H1 (cell line): ENCODE data around the gene BCAR3. TPM values are rescaled to one million over a fixed set of nuclear protein-coding genes. Genes with fewer than 3 reads are reported as not detected.

Experiments
- CTCF ChIA-PET: fragments of 300-600 bp; sonication (Branson Sonifier 250); formaldehyde crosslinking; loops from one replicate; lab custom pipeline; 2021; ENCODE audit not compliant: partially characterized antibody; lab: Charles Lee
- POLR2A ChIA-PET: fragments of 300-600 bp; sonication (Branson Sonifier 250); formaldehyde crosslinking; loops from one replicate; lab custom pipeline; 2021; ENCODE audit warnings: inconsistent platforms; ENCODE audit not compliant: partially characterized antibody; lab: Charles Lee
- DNase-seq, 2 experiments: peaks; one replicate each; pipeline versions ENCODE4 v3.0.0 to v3.0.0-alpha.2; 2010 to 2022; ENCODE audit warnings: low spot score in 2 of 2, low read depth in 1 of 2, mixed read lengths in 1 of 2
- FAIRE-seq: peaks from 2 replicates; lab custom pipeline; 2011; peaks lifted over from hg19 to GRCh38; lab: Jason Lieb, UNC
- H2AFZ ChIP-seq: 2 replicates; pipeline ENCODE4 v1.8.1; 2012; ENCODE audit warnings: low read length, inconsistent platforms
- H2AK5ac ChIP-seq: 2 replicates; pipeline ENCODE4 v1.6.1; 2013; ENCODE audit warnings: low read depth, low read length
- H2BK120ac ChIP-seq: replicated peaks from 2 replicates; pipeline ENCODE3; 2013; ENCODE audit warnings: low read depth, low read length, inconsistent platforms
- H2BK12ac ChIP-seq: 2 replicates; pipeline ENCODE4 v1.6.1; 2013; ENCODE audit warnings: low read depth, low read length
- H2BK15ac ChIP-seq: 2 replicates; pipeline ENCODE4 v1.6.1; 2013; ENCODE audit warnings: low read length
- H2BK20ac ChIP-seq: 2 replicates; pipeline ENCODE4 v1.6.1; 2013; ENCODE audit warnings: low read length
- H2BK5ac ChIP-seq: 2 replicates; pipeline ENCODE4 v1.6.1; 2013; ENCODE audit warnings: low read depth, low read length
- H3K14ac ChIP-seq: 2 replicates; pipeline ENCODE4 v1.6.1; 2013; ENCODE audit warnings: inconsistent platforms; ENCODE audit not compliant: insufficient read length
- H3K18ac ChIP-seq: 2 replicates; pipeline ENCODE4 v1.6.1; 2013; ENCODE audit warnings: low read length; ENCODE audit errors: extremely low read depth
- H3K23ac ChIP-seq: 2 replicates; pipeline ENCODE4 v1.6.1; 2013; ENCODE audit warnings: inconsistent platforms; ENCODE audit not compliant: insufficient read length
- H3K23me2 ChIP-seq: 2 replicates; pipeline ENCODE4 v1.6.1; 2013; ENCODE audit warnings: low read depth, low read length
- H3K27ac ChIP-seq: 2 replicates; pipeline ENCODE4 v1.6.1; 2011; ENCODE audit warnings: low read depth, low read length, inconsistent platforms
- H3K27me3 ChIP-seq, 4 experiments: replicated peaks in 1 of 4; 1 replicate in 1 of 4; 2 replicates in 3 of 4; pipeline versions ENCODE4 v1.6.1 to v1.8.1; 2011 to 2013; ENCODE audit warnings: low read length in 3 of 4, mild to moderate bottlenecking in 3 of 4, inconsistent platforms in 2 of 4, mixed read lengths in 2 of 4, moderate library complexity in 1 of 4; ENCODE audit not compliant: control insufficient read depth in 3 of 4, insufficient read depth in 3 of 4; ENCODE audit errors: extremely low read depth in 1 of 4
- H3K36me3 ChIP-seq, 4 experiments: 2 replicates each; pipeline versions ENCODE4 v1.6.1 to v1.8.1; 2011 to 2013; ENCODE audit warnings: mild to moderate bottlenecking in 4 of 4, low read length in 3 of 4, moderate library complexity in 2 of 4, control low read depth in 1 of 4, inconsistent platforms in 1 of 4; ENCODE audit not compliant: insufficient read depth in 4 of 4, control insufficient read depth in 2 of 4
- H3K4ac ChIP-seq: replicated peaks from 2 replicates; pipeline ENCODE3; 2013; ENCODE audit warnings: low read length, low read depth, mixed read lengths, inconsistent platforms; ENCODE audit not compliant: insufficient read length
- H3K4me1 ChIP-seq, 4 experiments: replicated peaks in 1 of 4; 1 replicate in 1 of 4; 2 replicates in 3 of 4; pipeline versions ENCODE4 v1.6.1 to v1.8.1; 2011 to 2013; ENCODE audit warnings: low read length in 3 of 4, inconsistent platforms in 2 of 4, mixed read lengths in 1 of 4; ENCODE audit not compliant: insufficient read depth in 4 of 4, control insufficient read depth in 3 of 4
- H3K4me2 ChIP-seq, 2 experiments: 2 replicates each; pipeline versions ENCODE4 v1.6.1 to v1.8.1; 2011 to 2013; ENCODE audit warnings: low read depth in 2 of 2, low read length in 2 of 2, control low read depth in 1 of 2, inconsistent platforms in 1 of 2, mild to moderate bottlenecking in 1 of 2; ENCODE audit not compliant: insufficient read depth in 1 of 2
- H3K4me3 ChIP-seq, 4 experiments: fragments of 200-600, 300-600 bp in 1 of 4; sonication (generic), shearing (Covaris generic), sonication (Bioruptor Twin) in 1 of 4; 2 replicates each; pipeline versions ENCODE4 v1.5.1 to v1.8.1; 2011 to 2016; ENCODE audit warnings: low read length in 4 of 4, low read depth in 3 of 4, control low read depth in 2 of 4, inconsistent platforms in 2 of 4, mild to moderate bottlenecking in 2 of 4, mixed read lengths in 1 of 4, moderate library complexity in 1 of 4; ENCODE audit not compliant: insufficient read depth in 2 of 4; ENCODE audit errors: extremely low read depth in 1 of 4
- H3K56ac ChIP-seq: replicated peaks from 2 replicates; pipeline ENCODE3; 2013; ENCODE audit warnings: low read depth, mild to moderate bottlenecking, mixed read lengths, low read length, inconsistent platforms; ENCODE audit not compliant: insufficient read length
- H3K79me1 ChIP-seq: 2 replicates; pipeline ENCODE4 v1.6.1; 2013; ENCODE audit warnings: low read depth, low read length, control low read depth
- H3K79me2 ChIP-seq, 2 experiments: 2 replicates each; pipeline versions ENCODE4 v1.6.1 to v1.8.1; 2012 to 2013; ENCODE audit warnings: low read length in 2 of 2, mild to moderate bottlenecking in 2 of 2, inconsistent platforms in 1 of 2; ENCODE audit not compliant: insufficient read depth in 2 of 2, control insufficient read depth in 1 of 2
- H3K9ac ChIP-seq, 4 experiments: replicated peaks in 1 of 4; 1 replicate in 1 of 4; 2 replicates in 3 of 4; pipeline versions ENCODE4 v1.6.1 to v1.8.1; 2011 to 2013; ENCODE audit warnings: low read depth in 3 of 4, low read length in 3 of 4, control low read depth in 2 of 4, mild to moderate bottlenecking in 2 of 4, moderate library complexity in 2 of 4, inconsistent platforms in 1 of 4; ENCODE audit errors: extremely low read depth in 1 of 4
- H3K9me3 ChIP-seq, 2 experiments: 2 replicates each; pipeline versions ENCODE4 v1.6.1 to v1.8.1; 2012 to 2013; ENCODE audit warnings: mild to moderate bottlenecking in 2 of 2, moderate library complexity in 2 of 2, control low read depth in 1 of 2, inconsistent platforms in 1 of 2, low read depth in 1 of 2, low read length in 1 of 2, mixed read lengths in 1 of 2; ENCODE audit not compliant: insufficient read depth in 2 of 2
- H4K20me1 ChIP-seq, 2 experiments: replicated peaks in 1 of 2; 2 replicates each; pipeline versions ENCODE3 to v1.8.1; 2011 to 2013; ENCODE audit warnings: inconsistent platforms in 2 of 2, low read length in 2 of 2, mild to moderate bottlenecking in 1 of 2; ENCODE audit not compliant: insufficient read depth in 2 of 2, control insufficient read depth in 1 of 2
- H4K5ac ChIP-seq: 2 replicates; pipeline ENCODE4 v1.6.1; 2013; ENCODE audit warnings: low read length, low read depth, mixed read lengths, inconsistent platforms; ENCODE audit not compliant: insufficient read length
- H4K8ac ChIP-seq: 2 replicates; pipeline ENCODE4 v1.8.0; 2013; ENCODE audit warnings: mild to moderate bottlenecking, moderate library complexity, low read length, inconsistent platforms; ENCODE audit not compliant: insufficient read depth; ENCODE audit errors: extremely low read depth
- H4K91ac ChIP-seq: replicated peaks from 2 replicates; pipeline ENCODE3; 2013; ENCODE audit warnings: low read length, mixed read lengths, inconsistent platforms; ENCODE audit not compliant: insufficient read length
- CEBPB ChIP-seq: IDR thresholded peaks from 2 replicates; pipeline ENCODE4 v1.6.1; 2012; ENCODE audit warnings: low read depth, low read length
- EZH2 ChIP-seq: fragments of 200-600 bp; sonication (generic); IDR thresholded peaks from 2 replicates; pipeline ENCODE4 v1.7.1; 2012; ENCODE audit warnings: low read depth, mild to moderate bottlenecking, moderate library complexity, low read length, inconsistent platforms; ENCODE audit not compliant: severe bottlenecking
- FOSL1 ChIP-seq: IDR thresholded peaks from 2 replicates; pipeline ENCODE4 v1.6.1; 2011; ENCODE audit warnings: mild to moderate bottlenecking, low read depth, low read length, moderate library complexity; ENCODE audit not compliant: insufficient read depth
- KDM5A ChIP-seq: fragments of 200-600 bp; IDR thresholded peaks from 2 replicates; pipeline ENCODE4 v1.7.1; 2012; ENCODE audit warnings: mild to moderate bottlenecking, low read length, inconsistent platforms, mixed read lengths
- NRF1 ChIP-seq: IDR thresholded peaks from 2 replicates; pipeline ENCODE4 v1.6.1; 2011; ENCODE audit warnings: mild to moderate bottlenecking, low read depth, low read length, improper control_type of control experiment
- TBP ChIP-seq: IDR thresholded peaks from 2 replicates; pipeline ENCODE4 v1.6.1; 2011; ENCODE audit warnings: low read depth, low read length, improper control_type of control experiment
- WGBS, 2 experiments: shearing (Covaris generic) in 1 of 2; methylation state at CpG; one replicate each; pipeline versions ENCODE4 v1.1.6 to v1.1.7; 2013 to 2015; ENCODE audit warnings: low lambda C conversion rate in 2 of 2, mixed read lengths in 2 of 2, inconsistent platforms in 1 of 2, low coverage in 1 of 2, missing lambda C conversion rate in 1 of 2; ENCODE audit not compliant: insufficient replicate concordance in 2 of 2, insufficient coverage in 1 of 2, insufficient read length in 1 of 2; ENCODE audit errors: extremely low coverage in 1 of 2, missing lambda C conversion rate in 1 of 2; 5-methylcytosine and 5-hydroxymethylcytosine counted together
- polyA plus RNA-seq, 7 experiments: library from polyadenylated mRNA; depleted of rRNA in 3 of 7; stranded (reverse) in 5 of 7; unstranded in 2 of 7; fragments of >200 nt in 5 of 7; fragments of 200-250 nt in 2 of 7; gene quantifications; 1 replicate in 5 of 7; 2 replicates in 1 of 7; 4 replicates in 1 of 7; pipeline versions ENCODE4 v1.2.1 to v1.2.3, GENCODE V29; 2011 to 2013; ENCODE audit warnings: missing spikeins in 2 of 7, mixed read lengths in 2 of 7
- total RNA-seq: library from RNA; stranded (reverse); fragmentation: NEBNext Ultra II Directional; extraction: Animal tissue kit (Norgen Biotek cat#: 25700); gene quantifications from 2 replicates; pipeline ENCODE4 v1.2.1, GENCODE V29; 2021

The BCAR3 gene
- total and polyA plus RNA-seq, 2 of the 8 experiments (the other 6 are each of a cell fraction or from before 2014, with no cell fraction given): 5.6 to 9.2 TPM

DNA sequence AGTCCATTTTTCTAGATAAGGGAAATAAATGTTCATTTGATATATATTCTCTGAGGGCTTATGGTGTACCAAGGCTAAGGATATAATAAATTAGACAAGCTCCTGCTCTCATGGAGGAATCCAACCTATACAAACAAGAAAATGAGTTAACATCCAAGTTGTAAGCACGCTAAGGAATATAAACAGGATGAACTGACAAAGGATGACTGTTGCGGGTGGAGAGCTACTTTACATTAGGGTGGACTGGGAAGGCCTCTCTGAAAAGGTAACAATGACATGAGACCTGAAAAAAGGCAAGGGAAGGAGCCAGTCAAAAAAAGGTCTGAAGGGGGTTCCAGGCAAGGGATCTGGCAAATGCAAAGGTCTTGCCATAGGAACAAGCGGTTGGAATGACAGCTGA, 3.1 kb downstream of the BCAR3 start:
- Histone ChIP-seq H3K4me1 (peaks cover 5 to 12% (median 5%) of the 10 kb centered on the region in 4 experiments), H3K79me1 (no peaks in the 10 kb centered on the region; the same call in 1 of the 2 replicates), H4K20me1 (peaks cover 0 to 6% of the 10 kb centered on the region in 2 experiments), H2BK5ac (no peak overlapping the region), H3K9me3 (no peaks in the 10 kb centered on the region), H2BK15ac (no peak overlapping the region), H3K4me2 (no peak overlapping the region), H3K23ac (no peak overlapping the region), H3K27ac (no peak overlapping the region), H2BK120ac (no peak overlapping the region), H3K18ac (no peak overlapping the region), H3K4me3 (no peak overlapping the region), H3K14ac (no peak overlapping the region), H3K4ac (no peak overlapping the region), H4K91ac (no peak overlapping the region), H3K9ac (no peak overlapping the region), H3K79me2 (peaks cover 0 to 23% of the 10 kb centered on the region in 2 experiments; a peak in 1 of 4 replicates), H2AK5ac (no peak overlapping the region), H3K27me3 (peaks cover 0 to 8% (median 2%) of the 10 kb centered on the region in 4 experiments; a peak in 4 of 7 replicates), H3K56ac (no peak overlapping the region), H3K23me2 (peaks cover 15% of the 10 kb centered on the region), H3K36me3 (no peaks in the 10 kb centered on the region; a peak in 3 of 8 replicates), H2BK12ac (no peak overlapping the region), H2BK20ac (no peak overlapping the region), H4K8ac (no peak overlapping the region), H4K5ac (no peak overlapping the region), H2AFZ (no peak overlapping the region)
- TF ChIP-seq TBP: no peak
- TF ChIP-seq KDM5A: no peak
- TF ChIP-seq FOSL1: no peak
- TF ChIP-seq EZH2: no peak
- TF ChIP-seq NRF1: no peak
- TF ChIP-seq CEBPB: no peak
- CTCF ChIA-PET: interaction anchor here (0.6 to 13.5 kb wide), 12 partner anchors 9 to 459 kb away, joined by 3 to 98 read pairs (median 4); no protein-coding TSS in a partner anchor
- FAIRE-seq: no peak
- 83% methylated on average over 3 of the region's 3 CpGs; no CpG with 5 or more reads in 1 of the 2 experiments for WGBS, 2 experiments
- POLR2A ChIA-PET: interaction anchor here (1.5 to 2.2 kb wide), 3 partner anchors 9 to 38 kb away, joined by 4 to 10 read pairs (median 8); no protein-coding TSS in a partner anchor
- DNase-seq: no peak
